Erythroblast (primary cell): Measurements from ENCODE around the gene RNGTT.

Experiments
- GATA1 ChIP-seq: IDR thresholded peaks from 2 replicates; pipeline ENCODE4 v1.6.1; 2011; ENCODE audit warnings: low read depth, mild to moderate bottlenecking, control low read depth, low read length, moderate library complexity
- POLR2A ChIP-seq: IDR thresholded peaks from 2 replicates; pipeline ENCODE4 v1.6.1; 2011; ENCODE audit warnings: mild to moderate bottlenecking, low read length

DNA sequence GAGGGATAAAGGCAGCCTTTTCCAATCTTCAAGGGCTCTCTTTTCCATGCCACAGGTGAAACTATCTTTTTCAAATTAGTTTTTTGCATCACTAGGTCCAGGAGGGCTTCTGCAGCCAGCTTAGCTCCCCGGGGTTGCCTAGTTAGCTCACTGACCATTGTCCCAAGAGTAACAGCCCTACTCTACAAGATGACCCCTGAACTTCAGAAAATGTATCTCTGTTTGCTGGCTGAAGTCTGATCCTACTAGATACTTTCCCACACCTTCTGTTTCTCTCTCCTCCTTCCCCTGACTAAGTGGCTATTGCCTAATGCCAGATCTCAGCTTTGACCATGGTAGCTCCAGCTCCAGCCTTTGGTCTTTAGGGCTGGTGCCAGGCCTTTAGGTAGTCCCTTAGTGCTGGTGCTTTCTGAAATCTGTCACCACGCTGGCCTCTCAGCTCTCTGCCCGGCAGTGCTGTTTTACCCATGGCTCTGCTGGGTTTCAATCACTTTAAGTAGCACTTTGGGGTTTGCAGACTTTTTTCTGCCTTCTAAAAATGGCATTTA lies 255.1 kb downstream of the RNGTT start:
- TF ChIP-seq POLR2A (no peak), GATA1 (no peak)
